SK-N-SH treated with all-trans-retinoic acid at 6 μM for 48 hours (cell line): ENCODE measurements around the gene APRT.

Source experiments
- CSDC2 ChIP-seq: fragments of 250-450 bp; sonication (Bioruptor Pico); IDR thresholded peaks from 2 replicates; pipeline ENCODE4 v1.5.0; 2020; ENCODE audit warnings: mild to moderate bottlenecking, moderate library complexity
- GLIS3 ChIP-seq: fragments of 250-450 bp; sonication (Bioruptor Pico); IDR thresholded peaks from 2 replicates; pipeline ENCODE4 v1.5.0; 2020; ENCODE audit warnings: mild to moderate bottlenecking, moderate library complexity
- ISL1 ChIP-seq: fragments of 250-450 bp; sonication (Bioruptor Pico); IDR thresholded peaks from 2 replicates; pipeline ENCODE4 v2.1.2; 2022; ENCODE audit warnings: mild to moderate bottlenecking, moderate library complexity
- PATZ1 ChIP-seq: fragments of 250-450 bp; sonication (Bioruptor Pico); IDR thresholded peaks from 2 replicates; pipeline ENCODE4 v1.8.0; 2020; ENCODE audit warnings: mild to moderate bottlenecking, moderate library complexity, borderline replicate concordance
- POU6F1 ChIP-seq: fragments of 250-450 bp; sonication (Bioruptor Pico); IDR thresholded peaks from 2 replicates; pipeline ENCODE4 v1.8.0; 2021; ENCODE audit warnings: low read depth, mild to moderate bottlenecking, moderate library complexity, borderline replicate concordance
- PPARA ChIP-seq: fragments of 250-450 bp; sonication (Bioruptor Pico); IDR thresholded peaks from 2 replicates; pipeline ENCODE4 v1.5.0; 2020; ENCODE audit warnings: mild to moderate bottlenecking, borderline replicate concordance
- RARB ChIP-seq: fragments of 250-450 bp; sonication (Bioruptor Pico); IDR thresholded peaks from 2 replicates; pipeline ENCODE4 v1.8.0; 2021; ENCODE audit warnings: mild to moderate bottlenecking, moderate library complexity
- TCF4 ChIP-seq: fragments of 250-450 bp; sonication (Bioruptor Pico); IDR thresholded peaks from 2 replicates; pipeline ENCODE4 v1.8.0; 2021; ENCODE audit warnings: mild to moderate bottlenecking, moderate library complexity, borderline replicate concordance
- TOX ChIP-seq: fragments of 250-450 bp; sonication (Bioruptor Pico); IDR thresholded peaks from 2 replicates; pipeline ENCODE4 v1.8.0; 2021; ENCODE audit warnings: mild to moderate bottlenecking, moderate library complexity, borderline replicate concordance
- ZFP30 ChIP-seq: fragments of 450-650 bp; formaldehyde crosslinking; IDR thresholded peaks from 2 replicates; pipeline ENCODE4 v1.5.0; 2022; ENCODE audit warnings: mild to moderate bottlenecking, moderate library complexity
- ZNF565 ChIP-seq: fragments of 450-650 bp; formaldehyde crosslinking; conservative IDR thresholded peaks from 2 replicates; pipeline ENCODE4 v1.5.0; 2020; ENCODE audit warnings: low read depth, mild to moderate bottlenecking, moderate library complexity

GRCh38 chr16:88763502-88764053, 48.1 kb downstream of the APRT start:
- TF ChIP-seq ZFP30 (CRISPR knock-in tag) (no peak), ZNF565 (no peak), PATZ1 (CRISPR knock-in tag) (no peak), PPARA (CRISPR knock-in tag) (no peak), RARB (CRISPR knock-in tag) (no peak), TOX (CRISPR knock-in tag) (no peak), CSDC2 (no peak), GLIS3 (CRISPR knock-in tag) (no peak), ISL1 (CRISPR knock-in tag) (no peak), POU6F1 (CRISPR knock-in tag) (no peak), TCF4 (CRISPR knock-in tag) (no peak)
